Measurements from ENCODE around the gene AKIRIN1. TPM values are rescaled to one million over a fixed set of nuclear protein-coding genes. Genes with fewer than 3 reads are reported as not detected.

Gene AKIRIN1
- total and polyA plus RNA-seq, 10 of the 15 experiments (the other 5 are each of a cell fraction or from before 2014, with no cell fraction given) = 7.5 to 72.3 (median 50.4) TPM

DNA sequence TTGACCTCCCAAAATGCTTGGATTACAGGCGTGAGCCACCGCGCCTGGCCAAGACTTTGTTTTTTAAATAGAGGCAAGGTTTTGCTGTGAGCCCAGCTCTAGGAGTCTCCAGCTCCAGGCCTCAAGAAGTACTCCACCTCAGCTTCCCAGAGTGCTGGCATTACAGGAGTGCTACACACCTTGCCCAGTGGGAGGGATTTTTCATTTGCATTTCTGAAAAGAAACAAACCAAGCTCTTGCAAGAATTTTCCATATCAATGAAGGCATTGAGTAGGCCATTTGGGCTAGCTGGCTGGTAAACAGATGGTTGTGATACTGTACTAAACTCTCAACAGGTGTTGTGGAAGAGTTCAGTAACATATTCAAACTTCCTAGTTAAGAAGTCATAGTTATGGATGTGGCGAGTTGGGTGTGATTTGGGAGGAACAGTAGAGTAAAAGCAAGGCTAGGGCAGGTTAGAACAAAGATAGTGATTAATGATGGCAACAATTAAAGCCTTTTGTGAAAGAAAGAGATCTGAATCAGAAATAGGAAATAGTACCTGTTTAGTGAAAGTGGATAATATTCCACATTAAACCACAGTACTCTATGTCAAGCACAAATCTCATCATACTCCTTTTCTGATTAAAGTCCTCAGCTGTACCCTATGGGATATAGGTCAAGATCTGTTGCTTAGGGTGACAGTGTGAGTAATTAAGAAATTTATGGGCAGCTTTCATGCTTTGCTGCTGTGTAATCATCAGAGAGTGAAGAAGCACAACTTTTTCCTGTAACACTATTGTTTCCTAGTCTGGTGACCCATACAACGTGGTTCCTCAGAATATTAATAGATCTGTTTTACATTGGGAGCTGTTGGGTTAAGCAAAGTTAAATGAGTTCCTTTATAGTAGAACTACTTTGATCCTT lies 10.7 kb downstream of the AKIRIN1 start:
- WGBS (ENCODE audit: insufficient coverage, insufficient replicate concordance, low lambda C conversion rate, missing lambda C conversion rate) = 79% methylated on average over 5 of the region's 5 CpGs
- no peaks in the 10 kb centered on the region for H3K4me1 ChIP-seq (ENCODE audit: control insufficient read depth, insufficient read depth, low read length)
- H3K27me3 ChIP-seq (replicated peaks in 1 of 2; ENCODE audit: control insufficient read depth in 2 of 2, insufficient read depth in 2 of 2, low read length in 1 of 2) = no peaks in the 10 kb centered on the region
- ChIA-PET RAD21 (ENCODE audit: unreplicated experiment) (no interaction called here), CTCF (interaction anchor here (1.0 to 1.6 kb wide), 2 partner anchors 9 to 13 kb away, joined by 4 read pairs; no protein-coding TSS in a partner anchor), SMC1A (ENCODE audit: uncharacterized antibody, unreplicated experiment) (interaction anchor here (0.8 to 2.4 kb wide), 2 partner anchors 11 to 24 kb away, joined by 3 to 9 read pairs; partner anchors contain the start of gene NDUFS5), POLR2A (interaction anchor here (0.7 to 0.8 kb wide), 2 partner anchors 30 to 165 kb away, joined by 3 to 5 read pairs; no protein-coding TSS in a partner anchor)
- H3K27ac ChIP-seq (ENCODE audit: control insufficient read depth, insufficient read depth) = no peak overlapping the region
- ATAC-seq (no peak), DNase-seq (ENCODE audit: low read depth, low spot score) (no peak), FAIRE-seq (no peak)
- no peaks in the 10 kb centered on the region for H4K20me1 ChIP-seq (ENCODE audit: control insufficient read depth, insufficient read depth)
- no peak overlapping the region for H2AFZ ChIP-seq (ENCODE audit: control insufficient read depth, low read depth, low read length)
- H3K9me3 ChIP-seq (replicated peaks; ENCODE audit: control insufficient read depth, insufficient read depth, low read length) = no peaks in the 10 kb centered on the region
- in situ Hi-C loops (cut with MboI) = no loop called here
- TF ChIP-seq FOXM1 (IDR thresholded peaks at IDR 0.05; ENCODE audit: low read depth, low read length) = no peak
- TF ChIP-seq BHLHE40 (IDR thresholded peaks at IDR 0.05; ENCODE audit: borderline replicate concordance in 1 of 2, low read depth in 2 of 2, low read length in 1 of 2) = no peak
- no peak for TF ChIP-seq ESRRA (IDR thresholded peaks at IDR 0.05; ENCODE audit: low read length)
- TF ChIP-seq BCL11A (IDR thresholded peaks at IDR 0.05; ENCODE audit: low read depth, low read length) = no peak
- TF ChIP-seq RAD51 (IDR thresholded peaks at IDR 0.05) = no peak
- TF ChIP-seq ZBTB4 (CRISPR knock-in tag; IDR thresholded peaks at IDR 0.05) = no peak
- no peak for TF ChIP-seq EZH2 (IDR thresholded peaks at IDR 0.05; ENCODE audit: borderline replicate concordance, control insufficient read depth, low read depth, low read length)
- TF ChIP-seq ZNF207 (IDR thresholded peaks at IDR 0.05; ENCODE audit: borderline replicate concordance) = no peak
- no peak for TF ChIP-seq MTA2 (IDR thresholded peaks at IDR 0.05; ENCODE audit: low read depth)
- no peak for TF ChIP-seq NR2F1 (conservative IDR thresholded peaks at IDR 0.05)
- TF ChIP-seq IRF4 (IDR thresholded peaks at IDR 0.05; ENCODE audit: low read depth, low read length) = no peak
- H3K4me3 ChIP-seq = no peak overlapping the region
- no TSS peak for BruUV-seq (replicated peaks)
- H3K36me3 ChIP-seq (ENCODE audit: control insufficient read depth in 2 of 2, insufficient read depth in 2 of 2, low read length in 1 of 2) = peaks cover 16 to 42% of the 10 kb centered on the region in 2 experiments
- intact Hi-C loops (cut with micrococcal nuclease; ENCODE audit: unreplicated experiment) = no loop called here
- no peak overlapping the region for H3K9ac ChIP-seq (ENCODE audit: control insufficient read depth, insufficient read depth, low read length)
- H3K79me2 ChIP-seq (ENCODE audit: control insufficient read depth, insufficient read depth, low read length) = peaks cover 20% of the 10 kb centered on the region
- no peak overlapping the region for H3K4me2 ChIP-seq (ENCODE audit: control insufficient read depth, insufficient read depth)
